ELF-1 (cell line): ENCODE measurements around the gene MAP9.
"Not testable (repeated sequence)": the region's sequence is repeated elsewhere in the genome, so short reads cannot be mapped to it uniquely, and the experiment has no call there.

ENCODE experiments used
- DNase-seq: peaks from one replicate; pipeline ENCODE4 v3.0.0-alpha.2; 2016; ENCODE audit warnings: low read depth, low spot score

The MAP9 gene

GRCh38 chr4:155376387-155377268 lies at the start of gene MAP9:
Gene MAP9, minus strand, starts transcription at chr4:155376965. Its CDS starts 1,115 bp downstream, at chr4:155375850.
- DNase-seq: peak; percentile 99

- not testable (repeated sequence) for DNase-seq
Measured at GRCh38 chr4:155424778-155425177, 48.0 kb upstream of the MAP9 start.

- no peak for DNase-seq
Measured at GRCh38 chr4:155423671-155424070, 46.9 kb upstream of the MAP9 start.

GRCh38 chr4:155419266-155419665 lies 42.5 kb upstream of the MAP9 start:
- DNase-seq: no peak

GRCh38 chr4:155415662-155416061 lies 38.9 kb upstream of the MAP9 start:
- DNase-seq: no peak

GRCh38 chr4:155413451-155413850 lies 36.7 kb upstream of the MAP9 start:
- DNase-seq: no peak

GRCh38 chr4:155411546-155411945 lies 34.8 kb upstream of the MAP9 start:
- no peak for DNase-seq

- DNase-seq: no peak
Measured at GRCh38 chr4:155408796-155409195, 32.0 kb upstream of the MAP9 start.

- DNase-seq: no peak
Measured at GRCh38 chr4:155407480-155407879, 30.7 kb upstream of the MAP9 start.

GRCh38 chr4:155405059-155405458 lies 28.3 kb upstream of the MAP9 start:
- DNase-seq: no peak

GRCh38 chr4:155403886-155404285 lies 27.1 kb upstream of the MAP9 start:
- DNase-seq: no peak

- peak; percentile 8 for DNase-seq
Measured at GRCh38 chr4:155402941-155403340, 26.2 kb upstream of the MAP9 start.

- no peak for DNase-seq
Measured at GRCh38 chr4:155400893-155401292, 24.1 kb upstream of the MAP9 start.

GRCh38 chr4:155399974-155400697 lies 23.4 kb upstream of the MAP9 start:
- DNase-seq: no peak

GRCh38 chr4:155392481-155393184 lies 15.9 kb upstream of the MAP9 start:
- DNase-seq: peak; percentile 36

- DNase-seq: no peak
Measured at GRCh38 chr4:155391932-155392331, 15.2 kb upstream of the MAP9 start.

- DNase-seq: no peak
Measured at GRCh38 chr4:155388162-155388561, 11.4 kb upstream of the MAP9 start.

- no peak for DNase-seq
Measured at GRCh38 chr4:155383541-155383940, 6.8 kb upstream of the MAP9 start.

GRCh38 chr4:155377276-155377675 lies 511 bp upstream of the MAP9 start:
- DNase-seq: no peak

GRCh38 chr4:155371432-155372043 lies 5.2 kb downstream of the MAP9 start:
- no peak for DNase-seq

- no peak for DNase-seq
Measured at GRCh38 chr4:155367608-155368007, 9.2 kb downstream of the MAP9 start.
